Measurements from ENCODE around the gene LAG3. TPM values are rescaled to one million over a fixed set of nuclear protein-coding genes. Genes with fewer than 3 reads are reported as not detected.

Gene LAG3
- total and polyA plus RNA-seq, 2 donors (not counting 1 experiment from before 2014, with no cell fraction given): 0.17 TPM

DNA sequence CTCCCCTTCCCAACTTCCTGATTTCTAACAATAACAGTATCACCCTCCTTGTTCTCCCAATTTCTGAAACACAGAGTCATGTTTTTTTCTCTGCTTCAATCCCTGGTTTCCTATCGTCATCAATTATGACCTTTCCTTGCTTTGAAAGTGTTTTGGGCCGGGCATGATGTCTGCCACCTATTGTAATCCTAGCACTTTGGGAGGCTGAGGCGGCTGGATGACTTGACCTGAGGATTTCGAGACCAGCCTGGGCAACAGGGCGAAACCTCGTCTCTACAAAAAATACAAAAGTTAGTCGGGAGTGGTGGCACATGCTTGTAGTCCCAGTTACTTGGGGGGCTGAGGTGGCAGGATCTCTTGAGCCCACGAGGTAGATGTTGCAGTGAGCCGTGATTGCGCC lies 36.7 kb downstream of the LAG3 start:
- no peaks in the 10 kb centered on the region for H3K27me3 ChIP-seq (ENCODE audit: control insufficient read depth, insufficient read depth, low read length)
- no peaks in the 10 kb centered on the region for H3K79me2 ChIP-seq (ENCODE audit: control insufficient read depth, insufficient read depth, low read length)
- H4K20me1 ChIP-seq (ENCODE audit: control insufficient read depth, extremely low read depth, insufficient read depth, low read length): no peaks in the 10 kb centered on the region
- no peaks in the 10 kb centered on the region for H3K36me3 ChIP-seq (ENCODE audit: control insufficient read depth, insufficient read depth, low read length)
- no peaks in the 10 kb centered on the region for H3K9me3 ChIP-seq (ENCODE audit: control insufficient read depth, insufficient read depth, low read depth, low read length)
- H3K9ac ChIP-seq (ENCODE audit: insufficient read depth, low read length): no peak overlapping the region
- no peak overlapping the region for H3K4me2 ChIP-seq (ENCODE audit: extremely low read depth, insufficient read depth, low read length)
- TF ChIP-seq, protein P1, sequence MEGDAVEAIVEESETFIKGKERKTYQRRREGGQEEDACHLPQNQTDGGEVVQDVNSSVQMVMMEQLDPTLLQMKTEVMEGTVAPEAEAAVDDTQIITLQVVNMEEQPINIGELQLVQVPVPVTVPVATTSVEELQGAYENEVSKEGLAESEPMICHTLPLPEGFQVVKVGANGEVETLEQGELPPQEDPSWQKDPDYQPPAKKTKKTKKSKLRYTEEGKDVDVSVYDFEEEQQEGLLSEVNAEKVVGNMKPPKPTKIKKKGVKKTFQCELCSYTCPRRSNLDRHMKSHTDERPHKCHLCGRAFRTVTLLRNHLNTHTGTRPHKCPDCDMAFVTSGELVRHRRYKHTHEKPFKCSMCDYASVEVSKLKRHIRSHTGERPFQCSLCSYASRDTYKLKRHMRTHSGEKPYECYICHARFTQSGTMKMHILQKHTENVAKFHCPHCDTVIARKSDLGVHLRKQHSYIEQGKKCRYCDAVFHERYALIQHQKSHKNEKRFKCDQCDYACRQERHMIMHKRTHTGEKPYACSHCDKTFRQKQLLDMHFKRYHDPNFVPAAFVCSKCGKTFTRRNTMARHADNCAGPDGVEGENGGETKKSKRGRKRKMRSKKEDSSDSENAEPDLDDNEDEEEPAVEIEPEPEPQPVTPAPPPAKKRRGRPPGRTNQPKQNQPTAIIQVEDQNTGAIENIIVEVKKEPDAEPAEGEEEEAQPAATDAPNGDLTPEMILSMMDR (conservative IDR thresholded peaks at IDR 0.05 in 1 of 2, IDR thresholded peaks at IDR 0.05 in 1 of 2; ENCODE audit: low read depth in 1 of 2, low read length in 2 of 2): no peak
- TF ChIP-seq EZH2 (IDR thresholded peaks at IDR 0.05; ENCODE audit: low read length, missing control alignments): no peak
- no peak for DNase-seq (ENCODE audit: low read depth in 2 of 2)
- H3K27ac ChIP-seq (ENCODE audit: insufficient read depth, low read length): no peak overlapping the region
- H2AFZ ChIP-seq (ENCODE audit: low read length): no peak overlapping the region
- H3K4me1 ChIP-seq (ENCODE audit: control insufficient read depth, extremely low read depth, insufficient read depth, low read length): no peaks in the 10 kb centered on the region
- no peak overlapping the region for H3K4me3 ChIP-seq (replicated peaks in 1 of 4; ENCODE audit: control extremely low read depth in 1 of 4, insufficient read depth in 1 of 4, low read depth in 3 of 4, low read length in 4 of 4)

- DNase-seq (ENCODE audit: low read depth in 2 of 2): no peak
- no peak overlapping the region for H3K27ac ChIP-seq (ENCODE audit: insufficient read depth, low read length)
Measured at GRCh38 chr12:6810758-6811157, 38.4 kb downstream of the LAG3 start.

DNA sequence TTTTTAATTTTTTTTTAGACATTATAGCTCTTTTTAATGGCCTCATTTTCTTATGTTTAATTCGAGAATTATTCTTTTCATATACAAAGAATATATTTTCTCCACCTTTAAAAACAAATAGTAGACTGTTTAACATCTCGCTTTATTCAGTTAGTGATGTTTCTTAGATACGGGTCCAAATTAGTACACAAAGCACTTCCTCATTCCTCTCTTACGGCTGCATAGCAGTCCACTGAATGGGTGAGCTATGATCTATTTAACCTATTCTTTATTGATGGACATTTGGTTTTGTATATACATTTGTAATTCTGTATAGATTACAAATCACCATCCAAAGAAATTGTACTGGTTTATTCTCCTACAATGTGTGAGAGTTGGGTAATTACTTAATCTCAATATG lies 41.0 kb downstream of the LAG3 start:
- H3K27me3 ChIP-seq (ENCODE audit: control insufficient read depth, insufficient read depth, low read length): no peaks in the 10 kb centered on the region
- no peaks in the 10 kb centered on the region for H3K4me1 ChIP-seq (ENCODE audit: control insufficient read depth, extremely low read depth, insufficient read depth, low read length)
- no peaks in the 10 kb centered on the region for H3K79me2 ChIP-seq (ENCODE audit: control insufficient read depth, insufficient read depth, low read length)
- no peak overlapping the region for H3K4me2 ChIP-seq (ENCODE audit: extremely low read depth, insufficient read depth, low read length)
- no peak overlapping the region for H3K27ac ChIP-seq (ENCODE audit: insufficient read depth, low read length)
- H3K4me3 ChIP-seq (replicated peaks in 1 of 4; ENCODE audit: control extremely low read depth in 1 of 4, insufficient read depth in 1 of 4, low read depth in 3 of 4, low read length in 4 of 4): no peak overlapping the region
- TF ChIP-seq, protein P1 (conservative IDR thresholded peaks at IDR 0.05 in 1 of 2, IDR thresholded peaks at IDR 0.05 in 1 of 2; ENCODE audit: low read depth in 1 of 2, low read length in 2 of 2): no peak
- no peak for TF ChIP-seq EZH2 (IDR thresholded peaks at IDR 0.05; ENCODE audit: low read length, missing control alignments)
- no peak overlapping the region for H2AFZ ChIP-seq (ENCODE audit: low read length)
- no peak overlapping the region for H3K9ac ChIP-seq (ENCODE audit: insufficient read depth, low read length)
- no peaks in the 10 kb centered on the region for H3K9me3 ChIP-seq (ENCODE audit: control insufficient read depth, insufficient read depth, low read depth, low read length)
- DNase-seq (ENCODE audit: low read depth in 2 of 2): no peak
- H4K20me1 ChIP-seq (ENCODE audit: control insufficient read depth, extremely low read depth, insufficient read depth, low read length): no peaks in the 10 kb centered on the region
- peaks cover 4% of the 10 kb centered on the region for H3K36me3 ChIP-seq (ENCODE audit: control insufficient read depth, insufficient read depth, low read length)

More at GRCh38 chr12:6810758-6811157, 38.4 kb downstream of the LAG3 start:
- TF ChIP-seq EZH2 (IDR thresholded peaks at IDR 0.05; ENCODE audit: low read length, missing control alignments): no peak
- TF ChIP-seq, protein P1 (conservative IDR thresholded peaks at IDR 0.05 in 1 of 2, IDR thresholded peaks at IDR 0.05 in 1 of 2; ENCODE audit: low read depth in 1 of 2, low read length in 2 of 2): no peak
- Histone ChIP-seq H3K27me3 (ENCODE audit: control insufficient read depth, insufficient read depth, low read length) (no peaks in the 10 kb centered on the region), H4K20me1 (ENCODE audit: control insufficient read depth, extremely low read depth, insufficient read depth, low read length) (no peaks in the 10 kb centered on the region), H3K4me1 (ENCODE audit: control insufficient read depth, extremely low read depth, insufficient read depth, low read length) (no peaks in the 10 kb centered on the region), H3K9ac (ENCODE audit: insufficient read depth, low read length) (no peak overlapping the region), H3K79me2 (ENCODE audit: control insufficient read depth, insufficient read depth, low read length) (no peaks in the 10 kb centered on the region), H3K4me3 (replicated peaks in 1 of 4; ENCODE audit: control extremely low read depth in 1 of 4, insufficient read depth in 1 of 4, low read depth in 3 of 4, low read length in 4 of 4) (no peak overlapping the region), H3K9me3 (ENCODE audit: control insufficient read depth, insufficient read depth, low read depth, low read length) (no peaks in the 10 kb centered on the region), H2AFZ (ENCODE audit: low read length) (no peak overlapping the region), H3K36me3 (ENCODE audit: control insufficient read depth, insufficient read depth, low read length) (no peaks in the 10 kb centered on the region), H3K4me2 (ENCODE audit: extremely low read depth, insufficient read depth, low read length) (no peak overlapping the region)
